ENCODE results near the gene LINC01488. TPM values are rescaled to one million over a fixed set of nuclear protein-coding genes. Genes with fewer than 3 reads are reported as not detected.

The LINC01488 gene
- total and polyA plus RNA-seq, 2 donors (not counting 1 experiment from before 2014, with no cell fraction given): not detected

DNA sequence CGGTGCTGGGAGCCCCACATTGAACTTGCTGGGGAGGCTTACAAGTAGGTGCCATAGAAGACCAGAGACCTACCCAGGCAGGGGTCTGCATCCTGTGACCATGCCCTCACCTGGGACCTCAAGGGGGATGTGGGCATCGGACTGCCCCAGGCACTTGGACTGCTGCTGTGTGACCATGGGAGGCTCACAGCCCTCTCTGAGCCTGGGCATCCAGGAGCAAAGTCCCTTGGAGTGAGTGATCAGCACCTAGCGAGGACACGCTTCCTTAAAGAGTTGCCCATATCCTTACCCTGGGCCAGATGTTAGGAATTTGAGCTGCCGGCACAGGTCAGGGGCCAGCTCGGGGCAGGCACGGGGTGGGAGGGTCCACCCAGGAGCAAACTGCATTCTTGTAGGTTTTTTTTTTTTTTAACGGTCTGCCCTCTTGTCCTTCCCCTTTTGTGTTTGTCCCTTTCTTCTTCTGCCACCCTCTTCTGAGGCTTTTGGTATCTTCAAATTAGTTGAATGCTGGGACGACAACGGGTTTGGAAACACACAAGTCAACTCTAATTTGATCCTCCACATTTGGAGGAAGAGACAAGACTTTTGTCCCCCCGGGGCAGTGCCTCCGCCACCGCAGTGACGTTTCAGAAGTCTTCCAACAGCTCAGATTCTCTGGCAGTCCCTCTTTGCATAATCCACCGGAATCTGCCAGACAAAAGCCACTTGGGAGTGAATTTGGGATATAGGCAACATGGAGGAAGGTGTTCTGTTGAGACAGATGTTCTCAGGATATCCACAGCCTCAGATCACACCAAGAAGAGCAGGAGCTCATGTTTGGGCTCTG is 46.1 kb upstream of the LINC01488 start:
- Histone ChIP-seq H3K9ac (ENCODE audit: low read length) (no peak overlapping the region), H3K4me2 (replicated peaks; ENCODE audit: low read depth, low read length, poor library complexity, severe bottlenecking) (no peak overlapping the region), H4K20me1 (ENCODE audit: control insufficient read depth, insufficient read depth, low read length, poor library complexity, severe bottlenecking) (no peaks in the 10 kb centered on the region), H2AFZ (ENCODE audit: insufficient read depth, low read depth, low read length, poor library complexity, severe bottlenecking) (no peak overlapping the region), H3K27ac (ENCODE audit: low read length in 2 of 2) (no peak overlapping the region), H3K9me3 (ENCODE audit: control extremely low read depth in 1 of 3, control insufficient read depth in 2 of 3, insufficient read depth in 1 of 3, low read length in 2 of 3) (no peaks in the 10 kb centered on the region), H3K27me3 (replicated peaks in 1 of 4; ENCODE audit: control extremely low read depth in 1 of 4, control insufficient read depth in 3 of 4, insufficient read depth in 4 of 4, low read length in 3 of 4) (peaks cover 0 to 16% (median 0%) of the 10 kb centered on the region in 4 experiments), H3K4me3 (ENCODE audit: control extremely low read depth in 1 of 5, extremely low read depth in 1 of 5, insufficient read depth in 1 of 5, low read depth in 2 of 5, low read length in 4 of 5) (no peak overlapping the region), H3K4me1 (ENCODE audit: control insufficient read depth in 2 of 2, insufficient read depth in 2 of 2, low read length in 2 of 2) (no peaks in the 10 kb centered on the region), H3K79me2 (ENCODE audit: control insufficient read depth, insufficient read depth, low read length) (no peaks in the 10 kb centered on the region), H3K36me3 (replicated peaks in 1 of 2; ENCODE audit: control extremely low read depth in 1 of 2, control insufficient read depth in 1 of 2, extremely low read depth in 1 of 2, insufficient read depth in 2 of 2, low read length in 1 of 2) (no peaks in the 10 kb centered on the region)
- Mint-ChIP-seq H3K4me1 (no peaks in the 10 kb centered on the region), H3K9me3 (ENCODE audit: insufficient read depth) (no peaks in the 10 kb centered on the region), H3K27me3 (peaks cover 22% of the 10 kb centered on the region), H3K27ac (no peak overlapping the region), H3K4me3 (no peak overlapping the region)
- ChIA-PET POLR2A (no interaction called here), CTCF (no interaction called here)
- TF ChIP-seq, protein P1, sequence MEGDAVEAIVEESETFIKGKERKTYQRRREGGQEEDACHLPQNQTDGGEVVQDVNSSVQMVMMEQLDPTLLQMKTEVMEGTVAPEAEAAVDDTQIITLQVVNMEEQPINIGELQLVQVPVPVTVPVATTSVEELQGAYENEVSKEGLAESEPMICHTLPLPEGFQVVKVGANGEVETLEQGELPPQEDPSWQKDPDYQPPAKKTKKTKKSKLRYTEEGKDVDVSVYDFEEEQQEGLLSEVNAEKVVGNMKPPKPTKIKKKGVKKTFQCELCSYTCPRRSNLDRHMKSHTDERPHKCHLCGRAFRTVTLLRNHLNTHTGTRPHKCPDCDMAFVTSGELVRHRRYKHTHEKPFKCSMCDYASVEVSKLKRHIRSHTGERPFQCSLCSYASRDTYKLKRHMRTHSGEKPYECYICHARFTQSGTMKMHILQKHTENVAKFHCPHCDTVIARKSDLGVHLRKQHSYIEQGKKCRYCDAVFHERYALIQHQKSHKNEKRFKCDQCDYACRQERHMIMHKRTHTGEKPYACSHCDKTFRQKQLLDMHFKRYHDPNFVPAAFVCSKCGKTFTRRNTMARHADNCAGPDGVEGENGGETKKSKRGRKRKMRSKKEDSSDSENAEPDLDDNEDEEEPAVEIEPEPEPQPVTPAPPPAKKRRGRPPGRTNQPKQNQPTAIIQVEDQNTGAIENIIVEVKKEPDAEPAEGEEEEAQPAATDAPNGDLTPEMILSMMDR (IDR thresholded peaks at IDR 0.05): no peak
- no peak for TF ChIP-seq EZH2 (IDR thresholded peaks at IDR 0.05; ENCODE audit: borderline replicate concordance, insufficient read depth, low read depth, low read length, poor library complexity, severe bottlenecking)
- 78% methylated on average over 8 of the region's 15 CpGs for WGBS (ENCODE audit: insufficient coverage)
- ATAC-seq (ENCODE audit: low read depth): no peak
- DNase-seq: no peak
- intact Hi-C loops (cut with micrococcal nuclease): no loop called here

All from B cell (primary cell).